Ovary (tissue), 3 donors: ENCODE results near the gene EIF4G3.

Experiments
- POLR2A ChIP-seq: fragments of 450-650 bp; IDR thresholded peaks from one replicate; pipeline ENCODE4 v1.6.1; 2017; ENCODE audit warnings: antibody characterized with exemption, mild to moderate bottlenecking, moderate library complexity
- TF ChIP-seq, protein P1 (sequence below), 3 donors: fragments of 450-650 bp in 2 of 3; fragments of 200-600 bp in 1 of 3; IDR thresholded peaks; one replicate each; pipeline versions ENCODE4 v1.5.1 to v1.8.0; 2016 to 2022; ENCODE audit warnings: antibody characterized with exemption in 3 of 3, mild to moderate bottlenecking in 1 of 3
- donor health status: DM: no; HTN: no; CAD: no.

DNA sequence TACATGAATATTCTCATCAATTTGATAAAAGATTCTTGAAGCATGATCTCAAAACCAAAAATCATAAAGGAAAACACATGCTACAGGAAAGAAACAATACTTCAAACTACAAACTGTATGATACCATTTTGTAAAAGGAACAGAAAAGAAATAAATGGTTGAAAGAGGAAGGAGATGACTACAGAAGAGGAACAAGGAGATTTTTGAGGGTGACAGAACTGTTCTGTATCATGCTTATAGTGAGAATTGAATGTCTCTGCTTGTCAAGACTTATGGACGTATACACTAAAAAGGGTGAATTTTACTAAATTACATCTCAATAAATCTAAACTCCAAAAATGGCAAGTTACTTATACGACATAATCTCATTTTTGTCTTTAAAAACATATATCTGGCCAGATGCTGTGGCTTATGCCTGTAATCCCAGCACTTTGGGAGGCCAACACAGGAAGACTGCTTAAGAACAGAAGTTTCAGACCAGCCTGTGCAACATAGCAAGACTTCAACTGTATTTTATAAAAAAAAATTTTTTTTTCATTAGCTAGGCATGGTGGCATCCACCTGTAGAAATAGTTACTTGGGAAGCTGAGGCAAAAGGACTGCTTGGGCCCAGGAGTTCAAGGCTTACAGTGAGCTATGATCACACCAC, 125.4 kb downstream of the EIF4G3 start:
- no peak for TF ChIP-seq POLR2A
- TF ChIP-seq, protein P1, sequence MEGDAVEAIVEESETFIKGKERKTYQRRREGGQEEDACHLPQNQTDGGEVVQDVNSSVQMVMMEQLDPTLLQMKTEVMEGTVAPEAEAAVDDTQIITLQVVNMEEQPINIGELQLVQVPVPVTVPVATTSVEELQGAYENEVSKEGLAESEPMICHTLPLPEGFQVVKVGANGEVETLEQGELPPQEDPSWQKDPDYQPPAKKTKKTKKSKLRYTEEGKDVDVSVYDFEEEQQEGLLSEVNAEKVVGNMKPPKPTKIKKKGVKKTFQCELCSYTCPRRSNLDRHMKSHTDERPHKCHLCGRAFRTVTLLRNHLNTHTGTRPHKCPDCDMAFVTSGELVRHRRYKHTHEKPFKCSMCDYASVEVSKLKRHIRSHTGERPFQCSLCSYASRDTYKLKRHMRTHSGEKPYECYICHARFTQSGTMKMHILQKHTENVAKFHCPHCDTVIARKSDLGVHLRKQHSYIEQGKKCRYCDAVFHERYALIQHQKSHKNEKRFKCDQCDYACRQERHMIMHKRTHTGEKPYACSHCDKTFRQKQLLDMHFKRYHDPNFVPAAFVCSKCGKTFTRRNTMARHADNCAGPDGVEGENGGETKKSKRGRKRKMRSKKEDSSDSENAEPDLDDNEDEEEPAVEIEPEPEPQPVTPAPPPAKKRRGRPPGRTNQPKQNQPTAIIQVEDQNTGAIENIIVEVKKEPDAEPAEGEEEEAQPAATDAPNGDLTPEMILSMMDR (IDR thresholded peaks at IDR 0.05), result no peak
